ENCODE results near the gene ASB15.

ASB15 gene

GRCh38 chr7:123682690-123683089 is 81.1 kb downstream of the ASB15 start:
- Histone ChIP-seq H3K36me3 (replicated peaks in 1 of 2; ENCODE audit: control insufficient read depth in 2 of 2, insufficient read depth in 2 of 2, low read length in 2 of 2) (peaks cover 4 to 81% of the 10 kb centered on the region in 2 donors), H2BK12ac (ENCODE audit: low read length) (no peak overlapping the region), H3K14ac (ENCODE audit: low read length) (no peak overlapping the region), H4K8ac (ENCODE audit: low read depth, low read length) (no peak overlapping the region), H3K18ac (ENCODE audit: low read length) (no peak overlapping the region), H3K23ac (ENCODE audit: low read depth, low read length, poor library complexity) (no peak overlapping the region), H3K9me3 (replicated peaks in 1 of 2; ENCODE audit: control insufficient read depth in 2 of 2, insufficient read depth in 1 of 2, low read depth in 1 of 2, low read length in 2 of 2) (peaks cover 0 to 2% of the 10 kb centered on the region in 2 donors), H3K27me3 (ENCODE audit: control insufficient read depth in 3 of 3, insufficient read depth in 3 of 3, low read depth in 1 of 3, low read length in 3 of 3) (no peaks in the 10 kb centered on the region), H2BK15ac (ENCODE audit: low read length) (no peak overlapping the region), H2AK5ac (ENCODE audit: low read depth, low read length) (no peak overlapping the region), H3K4ac (ENCODE audit: low read length) (no peak overlapping the region), H2AFZ (ENCODE audit: low read length) (no peak overlapping the region), H3K79me1 (ENCODE audit: low read depth, low read length) (no peaks in the 10 kb centered on the region), H3K27ac (replicated peaks; ENCODE audit: low read length) (no peak overlapping the region), H2BK120ac (ENCODE audit: low read depth, low read length) (no peak overlapping the region), H3K4me3 (ENCODE audit: low read length in 2 of 2) (no peak overlapping the region), H4K91ac (ENCODE audit: low read depth, low read length, poor library complexity) (no peak overlapping the region), H2BK5ac (ENCODE audit: low read length) (no peak overlapping the region), H3K4me1 (ENCODE audit: control insufficient read depth in 2 of 2, insufficient read depth in 1 of 2, low read depth in 1 of 2, low read length in 2 of 2) (no peaks in the 10 kb centered on the region), H3K4me2 (ENCODE audit: insufficient read depth, low read length, poor library complexity, severe bottlenecking) (no peak overlapping the region), H3K9ac (ENCODE audit: low read depth, low read length, poor library complexity) (no peak overlapping the region)
- WGBS, 2 donors (ENCODE audit: extremely low coverage in 2 of 2, insufficient read length in 2 of 2, insufficient replicate concordance in 1 of 2), result no CpG with 5 or more reads among the region's 1 CpG
- DNase-seq (ENCODE audit: low spot score), result peak; percentile 17

- Histone ChIP-seq H2BK15ac (ENCODE audit: low read length) (no peak overlapping the region), H2BK5ac (ENCODE audit: low read length) (no peak overlapping the region), H3K14ac (ENCODE audit: low read length) (no peak overlapping the region), H3K4ac (ENCODE audit: low read length) (no peak overlapping the region), H3K18ac (ENCODE audit: low read length) (no peak overlapping the region), H3K27me3 (ENCODE audit: control insufficient read depth in 3 of 3, insufficient read depth in 3 of 3, low read depth in 1 of 3, low read length in 3 of 3) (no peaks in the 10 kb centered on the region), H2BK120ac (ENCODE audit: low read depth, low read length) (no peak overlapping the region), H3K9ac (ENCODE audit: low read depth, low read length, poor library complexity) (no peak overlapping the region), H2AK5ac (ENCODE audit: low read depth, low read length) (no peak overlapping the region), H2BK12ac (ENCODE audit: low read length) (no peak overlapping the region), H3K79me1 (ENCODE audit: low read depth, low read length) (no peaks in the 10 kb centered on the region), H3K4me2 (ENCODE audit: insufficient read depth, low read length, poor library complexity, severe bottlenecking) (no peak overlapping the region), H3K23ac (ENCODE audit: low read depth, low read length, poor library complexity) (no peak overlapping the region), H3K27ac (replicated peaks; ENCODE audit: low read length) (no peak overlapping the region), H4K91ac (ENCODE audit: low read depth, low read length, poor library complexity) (no peak overlapping the region), H3K9me3 (replicated peaks in 1 of 2; ENCODE audit: control insufficient read depth in 2 of 2, insufficient read depth in 1 of 2, low read depth in 1 of 2, low read length in 2 of 2) (no peaks in the 10 kb centered on the region), H4K8ac (ENCODE audit: low read depth, low read length) (no peak overlapping the region), H2AFZ (ENCODE audit: low read length) (no peak overlapping the region), H3K36me3 (replicated peaks in 1 of 2; ENCODE audit: control insufficient read depth in 2 of 2, insufficient read depth in 2 of 2, low read length in 2 of 2) (peaks cover 2 to 96% of the 10 kb centered on the region in 2 donors), H3K4me3 (ENCODE audit: low read length in 2 of 2) (no peak overlapping the region), H3K4me1 (ENCODE audit: control insufficient read depth in 2 of 2, insufficient read depth in 1 of 2, low read depth in 1 of 2, low read length in 2 of 2) (no peaks in the 10 kb centered on the region)
- WGBS, 2 donors (ENCODE audit: extremely low coverage in 2 of 2, insufficient read length in 2 of 2, insufficient replicate concordance in 1 of 2), result no CpG with 5 or more reads among the region's 2 CpGs
- no peak for DNase-seq (ENCODE audit: low spot score)
Measured at GRCh38 chr7:123687161-123687560, 85.5 kb downstream of the ASB15 start.

GRCh38 chr7:123687727-123688126 is 86.1 kb downstream of the ASB15 start:
- Histone ChIP-seq H2BK15ac (ENCODE audit: low read length) (no peak overlapping the region), H2BK120ac (ENCODE audit: low read depth, low read length) (no peak overlapping the region), H3K18ac (ENCODE audit: low read length) (no peak overlapping the region), H3K27me3 (ENCODE audit: control insufficient read depth in 3 of 3, insufficient read depth in 3 of 3, low read depth in 1 of 3, low read length in 3 of 3) (no peaks in the 10 kb centered on the region), H3K4me2 (ENCODE audit: insufficient read depth, low read length, poor library complexity, severe bottlenecking) (no peak overlapping the region), H3K9me3 (replicated peaks in 1 of 2; ENCODE audit: control insufficient read depth in 2 of 2, insufficient read depth in 1 of 2, low read depth in 1 of 2, low read length in 2 of 2) (peaks cover 0 to 2% of the 10 kb centered on the region in 2 donors), H3K4ac (ENCODE audit: low read length) (no peak overlapping the region), H4K91ac (ENCODE audit: low read depth, low read length, poor library complexity) (no peak overlapping the region), H3K9ac (ENCODE audit: low read depth, low read length, poor library complexity) (no peak overlapping the region), H3K36me3 (replicated peaks in 1 of 2; ENCODE audit: control insufficient read depth in 2 of 2, insufficient read depth in 2 of 2, low read length in 2 of 2) (peaks cover 6 to 97% of the 10 kb centered on the region in 2 donors), H4K8ac (ENCODE audit: low read depth, low read length) (no peak overlapping the region), H3K23ac (ENCODE audit: low read depth, low read length, poor library complexity) (no peak overlapping the region), H3K4me1 (ENCODE audit: control insufficient read depth in 2 of 2, insufficient read depth in 1 of 2, low read depth in 1 of 2, low read length in 2 of 2) (peaks cover 0 to 2% of the 10 kb centered on the region in 2 donors), H3K4me3 (ENCODE audit: low read length in 2 of 2) (no peak overlapping the region), H3K79me1 (ENCODE audit: low read depth, low read length) (peaks cover 2% of the 10 kb centered on the region), H3K14ac (ENCODE audit: low read length) (no peak overlapping the region), H2BK12ac (ENCODE audit: low read length) (no peak overlapping the region), H3K27ac (replicated peaks; ENCODE audit: low read length) (no peak overlapping the region), H2BK5ac (ENCODE audit: low read length) (no peak overlapping the region), H2AK5ac (ENCODE audit: low read depth, low read length) (no peak overlapping the region), H2AFZ (ENCODE audit: low read length) (no peak overlapping the region)
- DNase-seq (ENCODE audit: low spot score), result no peak
- WGBS, 2 donors (ENCODE audit: extremely low coverage in 2 of 2, insufficient read length in 2 of 2, insufficient replicate concordance in 1 of 2), result no CpG with 5 or more reads among the region's 1 CpG

Measured in neuronal stem cell (in vitro differentiated cells).